Activated T-cell treated with anti-CD3 and anti-CD28 coated beads, Interleukin-2, amount 50 U/mL, for 72 hours (primary cell): ENCODE measurements around the gene WDR5B. TPM values are rescaled to one million over a fixed set of nuclear protein-coding genes. Genes with fewer than 3 reads are reported as not detected.
"Not testable (repeated sequence)": the region's sequence is repeated elsewhere in the genome, so short reads cannot be mapped to it uniquely, and the experiment has no call there.

Experiments
- ATAC-seq, 2 donors: fragments of 150-1000 bp; cut with Tn5 transposase; replicated peaks in 1 of 2; 2 replicates each; pipeline ENCODE4 v1.10.0; 2021; ENCODE audit warnings: moderate library complexity in 2 of 2, mild to moderate bottlenecking in 1 of 2
- DNase-seq, 2 donors: peaks; one replicate each; pipeline ENCODE4 v3.0.0; 2021 to 2022; ENCODE audit warnings: mixed read lengths in 1 of 2
- H3K27ac Mint-ChIP-seq: one replicate; pipeline ENCODE4 v1.8.0; 2022; ENCODE audit warnings: mild to moderate bottlenecking, moderate library complexity, mixed read lengths
- H3K27me3 Mint-ChIP-seq: one replicate; pipeline ENCODE4 v1.8.0; 2022; ENCODE audit warnings: low read depth, mixed read lengths
- H3K36me3 Mint-ChIP-seq, 2 donors: one replicate each; pipeline ENCODE4 v1.8.0; 2022; ENCODE audit warnings: mixed read lengths in 2 of 2, mild to moderate bottlenecking in 1 of 2; ENCODE audit not compliant: insufficient read depth in 2 of 2
- H3K4me1 Mint-ChIP-seq: one replicate; pipeline ENCODE4 v1.8.0; 2022; ENCODE audit warnings: low read depth, mixed read lengths
- H3K4me3 Mint-ChIP-seq, 2 donors: one replicate each; pipeline ENCODE4 v1.8.0; 2022; ENCODE audit warnings: mild to moderate bottlenecking in 2 of 2, mixed read lengths in 2 of 2, moderate library complexity in 2 of 2
- H3K9me3 Mint-ChIP-seq, 2 donors: one replicate each; pipeline ENCODE4 v1.8.0; 2022; ENCODE audit warnings: mixed read lengths in 2 of 2
- total RNA-seq, 2 donors: library from RNA; stranded (reverse); gene quantifications; one replicate each; pipeline ENCODE4 v1.2.3, GENCODE V29; 2022

WDR5B gene
- total RNA-seq, 2 donors from 2014 or later, result 2.6 to 3.6 TPM

- Mint-ChIP-seq H3K27me3 (no peaks in the 10 kb centered on the region), H3K36me3 (peaks cover 6 to 10% of the 10 kb centered on the region in 2 donors), H3K4me1 (peaks cover 79% of the 10 kb centered on the region), H3K4me3 (peak within 1 kb of the TSS; percentile 90 to 97), H3K9me3 (no peaks in the 10 kb centered on the region), H3K27ac (peak within 1 kb of the TSS; percentile 97)
- DNase-seq (peak; percentile 96 to 98), ATAC-seq (peak; percentile 97 to 98)
These were observed 31.8 kb downstream of the WDR5B start, which contains the start of gene FAM162A for GRCh38 chr3:122383771-122384697. Gene FAM162A (plus strand): TSS chr3:122384182. CDS start chr3:122384266, 84 bp downstream.

GRCh38 chr3:122382888-122383666 is 32.8 kb downstream of the WDR5B start, which contains the start of gene MIX23:
Gene MIX23 (minus strand): TSS chr3:122383231. CDS start chr3:122383224, 7 bp downstream.
- H3K9me3 Mint-ChIP-seq, result no peaks in the 10 kb centered on the region
- DNase-seq, result peak; percentile 87 to 90
- H3K4me1 Mint-ChIP-seq, result peaks cover 83% of the 10 kb centered on the region
- peak; percentile 45 to 54 for ATAC-seq
- H3K4me3 Mint-ChIP-seq, result peak within 1 kb of the TSS; percentile 90 to 97
- peak within 1 kb of the TSS; percentile 97 for H3K27ac Mint-ChIP-seq
- no peaks in the 10 kb centered on the region for H3K27me3 Mint-ChIP-seq
- H3K36me3 Mint-ChIP-seq, result peaks cover 7 to 10% of the 10 kb centered on the region in 2 donors

GRCh38 chr3:122377975-122378374 is 37.9 kb downstream of the WDR5B start:
- no peak for DNase-seq
- Mint-ChIP-seq H3K36me3 (peaks cover 15 to 25% of the 10 kb centered on the region in 2 donors), H3K9me3 (no peaks in the 10 kb centered on the region)

GRCh38 chr3:122374034-122374433 is 41.8 kb downstream of the WDR5B start:
- ATAC-seq (no peak), DNase-seq (no peak)
- no peak overlapping the region for H3K27ac Mint-ChIP-seq
- H3K27me3 Mint-ChIP-seq, result no peaks in the 10 kb centered on the region
- H3K4me1 Mint-ChIP-seq, result peaks cover 26% of the 10 kb centered on the region
- no peak overlapping the region for H3K4me3 Mint-ChIP-seq
- peaks cover 16 to 30% of the 10 kb centered on the region in 2 donors for H3K36me3 Mint-ChIP-seq
- H3K9me3 Mint-ChIP-seq, result no peaks in the 10 kb centered on the region

More at GRCh38 chr3:122377975-122378374, 37.9 kb downstream of the WDR5B start:
- no peaks in the 10 kb centered on the region for H3K27me3 Mint-ChIP-seq
- H3K27ac Mint-ChIP-seq, result peak overlapping the region; percentile 96
- H3K4me3 Mint-ChIP-seq, result peak overlapping the region in 1 of 2 donors; percentile 35
- peaks cover 58% of the 10 kb centered on the region for H3K4me1 Mint-ChIP-seq
- ATAC-seq, result peak; percentile 73 to 81

GRCh38 chr3:122366379-122366749 is 49.5 kb downstream of the WDR5B start:
- no peak for DNase-seq
- ATAC-seq, result peak; percentile 15 to 32
- no peaks in the 10 kb centered on the region for H3K27me3 Mint-ChIP-seq
- peak overlapping the region; percentile 76 for H3K27ac Mint-ChIP-seq
- peak overlapping the region; percentile 34 to 50 for H3K4me3 Mint-ChIP-seq
- no peaks in the 10 kb centered on the region for H3K9me3 Mint-ChIP-seq
- H3K4me1 Mint-ChIP-seq, result peaks cover 52% of the 10 kb centered on the region
- H3K36me3 Mint-ChIP-seq, result peaks cover 11 to 29% of the 10 kb centered on the region in 2 donors

- Mint-ChIP-seq H3K4me3 (peak overlapping the region; percentile 59 to 96), H3K27ac (peak overlapping the region; percentile 99), H3K36me3 (peaks cover 11 to 25% of the 10 kb centered on the region in 2 donors), H3K4me1 (peaks cover 49% of the 10 kb centered on the region)
- peak; percentile 89 to 92 for ATAC-seq
- not testable (repeated sequence) for H3K27me3 Mint-ChIP-seq, H3K9me3 Mint-ChIP-seq
- peak; percentile 45 to 52 for DNase-seq
These were observed 50.1 kb downstream of the WDR5B start for GRCh38 chr3:122365582-122366378.

GRCh38 chr3:122365073-122365472 is 50.8 kb downstream of the WDR5B start:
- H3K36me3 Mint-ChIP-seq, result peaks cover 11 to 27% of the 10 kb centered on the region in 2 donors
- ATAC-seq (peak; percentile 77 to 79), DNase-seq (peak; percentile 8 to 24)
- H3K27ac Mint-ChIP-seq, result peak overlapping the region; percentile 99
- H3K9me3 Mint-ChIP-seq, result no peaks in the 10 kb centered on the region
- H3K27me3 Mint-ChIP-seq, result no peaks in the 10 kb centered on the region
- peak overlapping the region; percentile 59 to 96 for H3K4me3 Mint-ChIP-seq
- H3K4me1 Mint-ChIP-seq, result peaks cover 49% of the 10 kb centered on the region

GRCh38 chr3:122364490-122364889 is 51.4 kb downstream of the WDR5B start:
- H3K4me3 Mint-ChIP-seq, result peak overlapping the region; percentile 59 to 96
- peak in 1 of 2 donors; percentile 13 for DNase-seq
- no peaks in the 10 kb centered on the region for H3K27me3 Mint-ChIP-seq
- peak; percentile 34 to 36 for ATAC-seq
- H3K9me3 Mint-ChIP-seq, result no peaks in the 10 kb centered on the region
- peak overlapping the region; percentile 99 for H3K27ac Mint-ChIP-seq
- H3K4me1 Mint-ChIP-seq, result peaks cover 49% of the 10 kb centered on the region
- peaks cover 11 to 30% of the 10 kb centered on the region in 2 donors for H3K36me3 Mint-ChIP-seq

Other genes with a start within 250 kb of the WDR5B start
- under 1 TPM; 0.17 to 0.23 TPM for gene CASR, start 232.4 kb downstream of the WDR5B start, total RNA-seq
- under 1 TPM in 1 of 2 donors, not detected in 1; 0.35 TPM for gene CSTA, start 90.8 kb downstream of the WDR5B start, total RNA-seq
- 100 to 1,000 TPM in 1 of 2 donors, 10 to 100 TPM in 1; 94.0 to 133 TPM for gene MIX23, start 32.8 kb downstream of the WDR5B start, total RNA-seq
- 10 to 100 TPM; 79.0 to 94.8 TPM for gene FAM162A, start 31.9 kb downstream of the WDR5B start, total RNA-seq
- gene KPNA1, start 98.9 kb upstream of the WDR5B start, total RNA-seq, result 10 to 100 TPM; 54.3 to 69.9 TPM
- 10 to 100 TPM; 28.8 to 38.1 TPM for gene PARP9, start 148.2 kb upstream of the WDR5B start, total RNA-seq
- 10 to 100 TPM; 43.9 to 51.4 TPM for gene DTX3L, start 148.3 kb upstream of the WDR5B start, total RNA-seq
- gene PARP15, start 161.6 kb upstream of the WDR5B start, total RNA-seq, result 10 to 100 TPM; 23.7 to 28.6 TPM